CD4-positive, CD25-positive, alpha-beta regulatory T cell (primary cell): Measurements from ENCODE around the gene ABLIM1. TPM values are rescaled to one million over a fixed set of nuclear protein-coding genes. Genes with fewer than 3 reads are reported as not detected.

Source experiments
- ATAC-seq, 2 donors: fragments of 150-1000 bp; cut with Tn5 transposase; one replicate each; pipeline ENCODE4 v1.10.0; 2021; ENCODE audit warnings: low read depth in 2 of 2, moderate number of reproducible peaks in 2 of 2, moderate library complexity in 1 of 2
- DNase-seq, 3 donors: peaks; one replicate each; pipeline versions ENCODE4 v3.0.0 to v3.0.0-alpha.2; 2012 to 2022; ENCODE audit warnings: mixed read lengths in 1 of 3
- H3K27ac ChIP-seq: one replicate; pipeline ENCODE4 v1.7.0; 2013; ENCODE audit warnings: mild to moderate bottlenecking, low read length; ENCODE audit not compliant: insufficient read depth, poor library complexity, severe bottlenecking
- H3K27me3 ChIP-seq: one replicate; pipeline ENCODE4 v1.7.0; 2013; ENCODE audit warnings: low read length; ENCODE audit not compliant: control insufficient read depth, insufficient read depth
- H3K36me3 ChIP-seq: one replicate; pipeline ENCODE4 v1.7.0; 2013; ENCODE audit warnings: mild to moderate bottlenecking, low read length, moderate library complexity; ENCODE audit not compliant: control insufficient read depth, insufficient read depth
- H3K4me1 ChIP-seq: 2 replicates; pipeline ENCODE4 v1.7.0; 2013; ENCODE audit warnings: mild to moderate bottlenecking, low read length; ENCODE audit not compliant: insufficient read depth, control insufficient read depth, poor library complexity, severe bottlenecking
- H3K4me3 ChIP-seq: one replicate; pipeline ENCODE4 v1.7.0; 2013; ENCODE audit warnings: low read depth, mild to moderate bottlenecking, low read length, moderate library complexity
- H3K9me3 ChIP-seq, 2 experiments: 1 replicate in 1 of 2; 2 replicates in 1 of 2; pipeline ENCODE4 v1.7.0; 2013; ENCODE audit warnings: low read length in 2 of 2, mild to moderate bottlenecking in 1 of 2, moderate library complexity in 1 of 2; ENCODE audit not compliant: control insufficient read depth in 2 of 2
- H3K27ac Mint-ChIP-seq, 3 donors: one replicate each; pipeline ENCODE4 v1.8.0; 2020 to 2022; ENCODE audit warnings: mild to moderate bottlenecking in 3 of 3, mixed read lengths in 3 of 3, moderate library complexity in 2 of 3
- H3K27me3 Mint-ChIP-seq: one replicate; pipeline ENCODE4 v1.8.0; 2022; ENCODE audit warnings: mild to moderate bottlenecking, mixed read lengths
- H3K36me3 Mint-ChIP-seq: one replicate; pipeline ENCODE4 v1.8.0; 2020; ENCODE audit warnings: mixed read lengths
- H3K4me1 Mint-ChIP-seq, 4 donors: one replicate each; pipeline ENCODE4 v1.8.0; 2020 to 2022; ENCODE audit warnings: mixed read lengths in 4 of 4, mild to moderate bottlenecking in 1 of 4
- H3K4me3 Mint-ChIP-seq, 4 donors: one replicate each; pipeline ENCODE4 v1.8.0; 2020 to 2022; ENCODE audit warnings: mild to moderate bottlenecking in 4 of 4, mixed read lengths in 4 of 4, moderate library complexity in 3 of 4
- H3K9me3 Mint-ChIP-seq, 7 donors: one replicate each; pipeline ENCODE4 v1.8.0; 2020 to 2022; ENCODE audit warnings: mixed read lengths in 7 of 7, mild to moderate bottlenecking in 3 of 7, moderate library complexity in 2 of 7
- polyA plus RNA-seq, 4 donors: library from polyadenylated mRNA; unstranded; fragments of 300-500 nt; fragmentation: Illumina TruSeq; gene quantifications; one replicate each; pipeline ENCODE4 v1.2.3, GENCODE V29; 2021
- total RNA-seq: library from RNA; stranded (reverse); gene quantifications from one replicate; pipeline ENCODE4 v1.2.3, GENCODE V29; 2022

ABLIM1 gene
- total and polyA plus RNA-seq, 5 donors from 2014 or later: 101 to 138 (median 131) TPM

DNA sequence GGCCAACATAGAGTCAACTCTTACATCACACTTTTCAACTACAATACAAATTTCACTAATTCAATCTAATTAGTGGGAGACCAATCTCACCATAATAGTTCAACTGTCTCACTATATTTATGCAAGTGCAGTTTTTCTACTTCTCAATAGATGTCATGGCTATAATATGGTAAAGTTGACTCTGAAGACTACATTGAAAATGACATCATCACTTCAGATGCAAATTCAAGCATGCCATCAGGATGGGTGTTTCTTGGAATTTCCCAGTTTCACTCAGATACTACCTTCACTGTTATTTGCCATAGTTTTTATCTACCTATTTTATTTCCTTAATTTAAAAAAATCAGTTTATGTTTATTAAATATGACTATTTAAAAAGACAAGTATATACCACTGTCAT is 67.1 kb downstream of the ABLIM1 start:
- no peaks in the 10 kb centered on the region for H3K9me3 ChIP-seq
- no peak overlapping the region for H3K4me3 ChIP-seq
- peaks cover 7% of the 10 kb centered on the region for H3K36me3 ChIP-seq
- H3K27ac ChIP-seq: no peak overlapping the region
- peaks cover 9% of the 10 kb centered on the region for H3K36me3 Mint-ChIP-seq
- H3K27me3 Mint-ChIP-seq: no peaks in the 10 kb centered on the region
- H3K4me1 Mint-ChIP-seq: peaks cover 0 to 12% (median 4%) of the 10 kb centered on the region in 4 donors
- no peak for DNase-seq
- peaks cover 3% of the 10 kb centered on the region for H3K4me1 ChIP-seq
- no peak for ATAC-seq
- peaks cover 0 to 5% (median 0%) of the 10 kb centered on the region in 7 donors for H3K9me3 Mint-ChIP-seq
- H3K4me3 Mint-ChIP-seq: no peak overlapping the region
- no peak overlapping the region for H3K27ac Mint-ChIP-seq
- H3K27me3 ChIP-seq: no peaks in the 10 kb centered on the region

DNA sequence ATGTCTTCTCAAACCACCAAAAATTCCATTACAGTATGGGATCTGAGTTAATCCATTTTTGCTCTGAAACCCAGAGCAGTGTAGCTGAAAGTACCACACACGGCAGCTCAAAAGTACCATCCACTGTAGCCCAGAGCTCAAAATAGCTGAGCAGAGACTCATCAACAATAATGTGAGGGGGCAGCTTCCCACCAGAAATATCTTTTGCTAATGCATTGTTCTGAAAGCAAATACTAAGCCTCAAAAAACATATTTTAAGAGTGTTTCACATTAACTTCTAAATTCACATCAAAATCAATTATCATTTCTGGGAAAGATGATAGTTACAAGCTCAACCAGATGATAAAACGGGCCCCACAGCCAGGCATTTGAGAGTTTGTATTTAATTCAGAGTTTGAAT is 73.7 kb downstream of the ABLIM1 start:
- Mint-ChIP-seq H3K27me3 (no peaks in the 10 kb centered on the region), H3K9me3 (peaks cover 0 to 1% (median 0%) of the 10 kb centered on the region in 7 donors), H3K4me3 (no peak overlapping the region), H3K36me3 (peaks cover 5% of the 10 kb centered on the region), H3K4me1 (peaks cover 0 to 6% (median 5%) of the 10 kb centered on the region in 4 donors), H3K27ac (no peak overlapping the region)
- Histone ChIP-seq H3K9me3 (no peaks in the 10 kb centered on the region), H3K4me1 (no peaks in the 10 kb centered on the region), H3K27me3 (no peaks in the 10 kb centered on the region), H3K4me3 (no peak overlapping the region), H3K36me3 (no peaks in the 10 kb centered on the region), H3K27ac (no peak overlapping the region)
- DNase-seq: no peak
- ATAC-seq: no peak

DNA sequence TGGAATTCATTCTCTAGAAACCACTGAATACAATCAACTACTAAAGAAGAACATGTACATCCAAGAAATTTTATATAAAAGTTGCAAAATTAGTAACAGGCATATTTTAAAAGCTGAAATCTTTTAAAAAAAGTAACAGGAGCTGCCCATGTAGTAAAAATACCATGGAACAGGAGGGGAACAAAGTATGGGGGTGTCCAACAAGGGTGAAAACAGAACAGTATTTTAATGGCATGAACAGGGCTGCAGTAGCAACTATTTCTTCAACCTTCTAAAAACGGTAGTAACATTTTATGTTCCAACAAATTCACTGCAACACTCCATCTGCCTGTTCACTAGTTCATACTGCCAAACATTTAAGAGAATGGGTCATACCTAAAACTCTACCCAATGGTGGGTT is 77.0 kb downstream of the ABLIM1 start:
- peaks cover 0 to 10% (median 4%) of the 10 kb centered on the region in 4 donors for H3K4me1 Mint-ChIP-seq

GRCh38 chr10:114577133-114577532 is 80.9 kb downstream of the ABLIM1 start:
- H3K9me3 ChIP-seq: no peaks in the 10 kb centered on the region
- H3K4me3 ChIP-seq: no peak overlapping the region
- H3K27ac Mint-ChIP-seq: no peak overlapping the region
- no peaks in the 10 kb centered on the region for H3K27me3 Mint-ChIP-seq
- peaks cover 0 to 1% (median 0%) of the 10 kb centered on the region in 7 donors for H3K9me3 Mint-ChIP-seq
- H3K4me1 ChIP-seq: no peaks in the 10 kb centered on the region
- DNase-seq (no peak), ATAC-seq (no peak)
- no peaks in the 10 kb centered on the region for H3K27me3 ChIP-seq
- no peak overlapping the region for H3K27ac ChIP-seq
- no peak overlapping the region for H3K4me3 Mint-ChIP-seq
- H3K4me1 Mint-ChIP-seq: peaks cover 0 to 5% (median 0%) of the 10 kb centered on the region in 4 donors
- H3K36me3 Mint-ChIP-seq: no peaks in the 10 kb centered on the region
- H3K36me3 ChIP-seq: peaks cover 3% of the 10 kb centered on the region

More for the DNA sequence above, 77.0 kb downstream of the ABLIM1 start:
- H3K4me3 ChIP-seq: no peak overlapping the region
- DNase-seq: no peak
- Mint-ChIP-seq H3K9me3 (peaks cover 0 to 1% (median 0%) of the 10 kb centered on the region in 7 donors), H3K27ac (no peak overlapping the region), H3K27me3 (no peaks in the 10 kb centered on the region), H3K36me3 (no peaks in the 10 kb centered on the region), H3K4me3 (no peak overlapping the region)
- H3K4me1 ChIP-seq: no peaks in the 10 kb centered on the region
- H3K36me3 ChIP-seq: no peaks in the 10 kb centered on the region
- H3K27ac ChIP-seq: no peak overlapping the region
- no peaks in the 10 kb centered on the region for H3K9me3 ChIP-seq
- H3K27me3 ChIP-seq: no peaks in the 10 kb centered on the region
- no peak for ATAC-seq

GRCh38 chr10:114576716-114577115 is 81.4 kb downstream of the ABLIM1 start:
- Mint-ChIP-seq H3K9me3 (peaks cover 0 to 1% (median 0%) of the 10 kb centered on the region in 7 donors), H3K4me3 (no peak overlapping the region), H3K27ac (peak overlapping the region in 1 of 3 donors; percentile 17), H3K36me3 (no peaks in the 10 kb centered on the region), H3K4me1 (peaks cover 0 to 5% (median 0%) of the 10 kb centered on the region in 4 donors), H3K27me3 (no peaks in the 10 kb centered on the region)
- Histone ChIP-seq H3K9me3 (no peaks in the 10 kb centered on the region), H3K4me3 (no peak overlapping the region), H3K27me3 (no peaks in the 10 kb centered on the region), H3K36me3 (peaks cover 6% of the 10 kb centered on the region), H3K27ac (no peak overlapping the region), H3K4me1 (no peaks in the 10 kb centered on the region)
- ATAC-seq (no peak), DNase-seq (no peak)

DNA sequence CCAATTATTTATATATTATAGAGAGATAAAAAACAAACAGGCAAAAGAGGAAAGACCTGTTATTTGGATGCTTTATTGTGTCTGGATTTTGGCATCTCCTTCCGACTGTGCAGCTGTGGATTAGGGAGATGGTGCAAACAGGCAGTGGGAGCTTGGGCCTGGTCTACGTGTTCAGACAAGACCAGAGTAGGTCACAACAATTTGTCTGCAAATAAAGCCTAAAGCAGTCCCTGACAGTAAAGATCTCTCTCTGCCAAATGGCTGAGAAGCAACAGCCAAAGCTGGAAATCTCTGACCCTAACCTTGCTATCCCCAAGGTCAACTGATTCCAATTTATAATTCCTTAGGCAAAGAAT is 82.0 kb downstream of the ABLIM1 start:
- Histone ChIP-seq H3K4me3 (no peak overlapping the region), H3K36me3 (peaks cover 6% of the 10 kb centered on the region), H3K4me1 (no peaks in the 10 kb centered on the region), H3K27me3 (no peaks in the 10 kb centered on the region), H3K9me3 (no peaks in the 10 kb centered on the region), H3K27ac (no peak overlapping the region)
- DNase-seq (no peak), ATAC-seq (no peak)
- Mint-ChIP-seq H3K27me3 (no peaks in the 10 kb centered on the region), H3K4me3 (no peak overlapping the region), H3K4me1 (peaks cover 0 to 5% (median 0%) of the 10 kb centered on the region in 4 donors), H3K36me3 (no peaks in the 10 kb centered on the region), H3K9me3 (peaks cover 0 to 1% (median 0%) of the 10 kb centered on the region in 7 donors), H3K27ac (no peak overlapping the region)

DNA sequence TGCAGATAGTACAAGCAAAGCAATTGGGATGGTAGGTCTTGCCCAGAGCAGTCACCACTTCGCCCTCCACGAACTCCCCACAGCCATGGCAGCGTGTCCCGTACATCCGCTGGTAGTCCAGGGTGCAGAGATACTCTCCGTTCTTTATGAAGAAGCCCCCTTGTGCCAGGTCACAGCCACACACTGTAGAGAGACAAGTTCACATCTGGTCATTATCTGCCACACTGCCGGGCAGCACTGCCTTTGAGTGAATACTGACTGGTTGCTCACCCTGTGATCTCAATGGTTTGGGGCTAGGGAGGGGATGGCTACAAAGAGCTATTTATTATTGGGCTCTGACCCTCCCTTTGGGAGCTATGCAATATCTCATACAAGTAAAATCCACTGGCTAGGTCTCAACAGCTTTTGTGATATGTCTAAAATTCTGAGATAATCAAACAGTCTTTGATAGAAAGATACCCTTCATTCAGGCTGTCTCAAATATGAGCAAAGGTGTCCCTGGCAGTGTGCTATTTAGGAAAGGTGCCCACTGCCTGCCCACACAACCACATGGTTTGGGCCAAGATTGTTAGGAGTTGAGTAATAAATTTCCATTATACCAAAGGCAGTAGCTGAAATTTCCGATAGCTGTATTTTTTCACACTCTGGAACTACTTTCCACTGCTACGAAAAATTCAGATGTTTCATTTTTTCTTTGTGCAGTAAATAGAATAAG is 82.5 kb downstream of the ABLIM1 start:
- Mint-ChIP-seq H3K27me3 (no peaks in the 10 kb centered on the region), H3K36me3 (no peaks in the 10 kb centered on the region), H3K4me1 (peaks cover 0 to 5% (median 0%) of the 10 kb centered on the region in 4 donors), H3K27ac (no peak overlapping the region), H3K4me3 (no peak overlapping the region), H3K9me3 (peaks cover 0 to 1% (median 0%) of the 10 kb centered on the region in 7 donors)
- no peak overlapping the region for H3K27ac ChIP-seq
- ATAC-seq (no peak), DNase-seq (no peak)
- H3K4me1 ChIP-seq: no peaks in the 10 kb centered on the region
- H3K36me3 ChIP-seq: peaks cover 6% of the 10 kb centered on the region
- no peaks in the 10 kb centered on the region for H3K27me3 ChIP-seq
- no peaks in the 10 kb centered on the region for H3K9me3 ChIP-seq
- no peak overlapping the region for H3K4me3 ChIP-seq
